GM18511 (cell line): ENCODE data around the gene POU6F2.
"Not testable (repeated sequence)": the region's sequence is repeated elsewhere in the genome, so short reads cannot be mapped to it uniquely, and the experiment has no call there.

Experiments
- ATAC-seq: cut with Tn5 transposase; IDR thresholded peaks from one replicate; pipeline ENCODE4 v1.9.1; 2021; ENCODE audit warnings: mild to moderate bottlenecking, moderate library complexity; ENCODE audit not compliant: unreplicated experiment

The POU6F2 gene

GRCh38 chr7:39339591-39339990 is 361.9 kb downstream of the POU6F2 start:
- ATAC-seq = no peak

- no peak for ATAC-seq
These were observed 363.4 kb downstream of the POU6F2 start for GRCh38 chr7:39341083-39341482.

- no peak for ATAC-seq
These were observed 365.1 kb downstream of the POU6F2 start for GRCh38 chr7:39342763-39343162.

- no peak for ATAC-seq
These were observed 371.9 kb downstream of the POU6F2 start for GRCh38 chr7:39349452-39350123.

GRCh38 chr7:39353615-39354376 is 376.1 kb downstream of the POU6F2 start:
- ATAC-seq = no peak

GRCh38 chr7:39355664-39356063 is 378.0 kb downstream of the POU6F2 start:
- no peak for ATAC-seq

- no peak for ATAC-seq
These were observed 378.6 kb downstream of the POU6F2 start for GRCh38 chr7:39356172-39356925.

- no peak for ATAC-seq
These were observed 379.9 kb downstream of the POU6F2 start for GRCh38 chr7:39357648-39358047.

- ATAC-seq = peak; percentile 71
These were observed 382.3 kb downstream of the POU6F2 start for GRCh38 chr7:39360038-39360437.

- ATAC-seq = peak; percentile 6
These were observed 383.1 kb downstream of the POU6F2 start for GRCh38 chr7:39360766-39361165.

- no peak for ATAC-seq
These were observed 388.1 kb downstream of the POU6F2 start for GRCh38 chr7:39365751-39366295.

- ATAC-seq = no peak
These were observed 389.7 kb downstream of the POU6F2 start for GRCh38 chr7:39367451-39367850.

- peak; percentile 80 for ATAC-seq
These were observed 390.2 kb downstream of the POU6F2 start for GRCh38 chr7:39367943-39368342.

- no peak for ATAC-seq
These were observed 394.7 kb downstream of the POU6F2 start for GRCh38 chr7:39372383-39372782.

GRCh38 chr7:39374436-39375040 is 396.8 kb downstream of the POU6F2 start:
- ATAC-seq = no peak

GRCh38 chr7:39375047-39375873 is 397.6 kb downstream of the POU6F2 start:
- ATAC-seq = no peak

GRCh38 chr7:39375874-39376190 is 398.1 kb downstream of the POU6F2 start:
- ATAC-seq = no peak

- ATAC-seq = not testable (repeated sequence)
These were observed 399.2 kb downstream of the POU6F2 start for GRCh38 chr7:39376881-39377280.

- no peak for ATAC-seq
These were observed 401.7 kb downstream of the POU6F2 start for GRCh38 chr7:39379416-39379815.

- ATAC-seq = no peak
These were observed 405.4 kb downstream of the POU6F2 start for GRCh38 chr7:39383136-39383535.
